H9 (cell line): Measurements from ENCODE around the gene MTCP1. TPM values are rescaled to one million over a fixed set of nuclear protein-coding genes. Genes with fewer than 3 reads are reported as not detected.

ENCODE experiments used
- DNase-seq: peaks from one replicate; pipeline ENCODE4 v3.0.0-alpha.2; 2017
- H2AFZ ChIP-seq: one replicate; pipeline ENCODE4 v1.6.1; 2013; ENCODE audit warnings: mild to moderate bottlenecking, low read length, control low read depth, moderate library complexity
- H2AK5ac ChIP-seq: 2 replicates; pipeline ENCODE4 v1.6.1; 2013; ENCODE audit warnings: low read length, control low read depth, mixed read lengths; ENCODE audit not compliant: insufficient read length
- H2BK120ac ChIP-seq: one replicate; pipeline ENCODE4 v1.6.1; 2013; ENCODE audit warnings: low read depth, mild to moderate bottlenecking, low read length, control low read depth, inconsistent platforms; ENCODE audit not compliant: poor library complexity, severe bottlenecking
- H2BK12ac ChIP-seq: 2 replicates; pipeline ENCODE4 v1.6.1; 2013; ENCODE audit warnings: low read length, control low read depth, mixed read lengths, low read depth; ENCODE audit not compliant: insufficient read length
- H2BK15ac ChIP-seq: 2 replicates; pipeline ENCODE4 v1.6.1; 2013; ENCODE audit warnings: low read depth, low read length, control low read depth
- H2BK20ac ChIP-seq: one replicate; pipeline ENCODE4 v1.6.1; 2013; ENCODE audit warnings: low read depth, mild to moderate bottlenecking, low read length, control low read depth, inconsistent platforms; ENCODE audit not compliant: poor library complexity, severe bottlenecking
- H2BK5ac ChIP-seq: 2 replicates; pipeline ENCODE4 v1.6.1; 2013; ENCODE audit warnings: low read length, control low read depth, mixed read lengths; ENCODE audit not compliant: insufficient read length
- H3K14ac ChIP-seq: 2 replicates; pipeline ENCODE4 v1.6.1; 2013; ENCODE audit warnings: low read length, control low read depth; ENCODE audit not compliant: insufficient read depth
- H3K18ac ChIP-seq: 2 replicates; pipeline ENCODE4 v1.6.1; 2013; ENCODE audit warnings: low read depth, mild to moderate bottlenecking, mixed read lengths, low read length, control low read depth; ENCODE audit not compliant: insufficient read length
- H3K23ac ChIP-seq: 2 replicates; pipeline ENCODE4 v1.6.1; 2013; ENCODE audit warnings: low read length, control low read depth, mixed read lengths, low read depth; ENCODE audit not compliant: insufficient read length
- H3K23me2 ChIP-seq: 2 replicates; pipeline ENCODE4 v1.6.1; 2013; ENCODE audit warnings: low read depth, mild to moderate bottlenecking, mixed read lengths, low read length, control low read depth; ENCODE audit not compliant: insufficient read length, poor library complexity, severe bottlenecking
- H3K27ac ChIP-seq: 2 replicates; pipeline ENCODE4 v1.5.1; 2013; ENCODE audit warnings: low read length, control low read depth, mixed read lengths, low read depth; ENCODE audit not compliant: insufficient read length
- H3K27me3 ChIP-seq: 2 replicates; pipeline ENCODE4 v1.6.1; 2013; ENCODE audit warnings: low read length, control low read depth, inconsistent platforms; ENCODE audit not compliant: insufficient read depth
- H3K4ac ChIP-seq: 2 replicates; pipeline ENCODE4 v1.6.1; 2013; ENCODE audit warnings: low read depth, mild to moderate bottlenecking, control low read depth, inconsistent platforms, low read length, moderate library complexity
- H3K4me1 ChIP-seq: 2 replicates; pipeline ENCODE4 v1.6.1; 2013; ENCODE audit warnings: low read length, control low read depth, inconsistent platforms; ENCODE audit not compliant: insufficient read depth
- H3K4me2 ChIP-seq: 2 replicates; pipeline ENCODE4 v1.6.1; 2013; ENCODE audit warnings: low read length, control low read depth, mixed read lengths; ENCODE audit not compliant: insufficient read length, insufficient read depth
- H3K56ac ChIP-seq: 2 replicates; pipeline ENCODE4 v1.6.1; 2013; ENCODE audit warnings: low read depth, mild to moderate bottlenecking, mixed read lengths, low read length, control low read depth; ENCODE audit not compliant: insufficient read length
- H3K79me1 ChIP-seq: 2 replicates; pipeline ENCODE4 v1.6.1; 2013; ENCODE audit warnings: low read depth, mild to moderate bottlenecking, moderate library complexity, low read length, control low read depth, inconsistent platforms; ENCODE audit not compliant: insufficient read depth, poor library complexity, severe bottlenecking
- H3K79me2 ChIP-seq: 2 replicates; pipeline ENCODE4 v1.6.1; 2013; ENCODE audit warnings: low read length, control low read depth, inconsistent platforms; ENCODE audit not compliant: insufficient read depth
- H3K9ac ChIP-seq: 2 replicates; pipeline ENCODE4 v1.6.1; 2013; ENCODE audit warnings: low read length, control low read depth, mixed read lengths; ENCODE audit not compliant: insufficient read length; ENCODE audit errors: extremely low read depth
- H3K9me3 ChIP-seq: one replicate; pipeline ENCODE4 v1.6.1; 2013; ENCODE audit warnings: low read depth, low read length, inconsistent platforms; ENCODE audit not compliant: control insufficient read depth
- H3T11ph ChIP-seq: one replicate; pipeline ENCODE4 v1.6.1; 2013; ENCODE audit warnings: mild to moderate bottlenecking, low read length, control low read depth, inconsistent platforms
- H4K20me1 ChIP-seq: one replicate; pipeline ENCODE4 v1.6.1; 2013; ENCODE audit not compliant: control insufficient read depth, insufficient read length, insufficient read depth
- H4K5ac ChIP-seq: 2 replicates; pipeline ENCODE4 v1.6.1; 2013; ENCODE audit warnings: low read depth, mild to moderate bottlenecking, mixed read lengths, low read length, control low read depth; ENCODE audit not compliant: insufficient read length
- H4K8ac ChIP-seq: replicated peaks from 2 replicates; pipeline ENCODE4 v1.6.1; 2013; ENCODE audit warnings: low read length, control low read depth, mixed read lengths, low read depth; ENCODE audit not compliant: insufficient read length
- H4K91ac ChIP-seq: 2 replicates; pipeline ENCODE4 v1.6.1; 2013; ENCODE audit warnings: low read depth, mild to moderate bottlenecking, moderate library complexity, mixed read lengths, low read length, control low read depth; ENCODE audit not compliant: insufficient read length
- H3K27ac Mint-ChIP-seq, 3 experiments: 2 replicates in 2 of 3; 3 replicates in 1 of 3; pipeline ENCODE4 v1.8.0; 2020 to 2021; ENCODE audit warnings: mixed read lengths in 3 of 3, mild to moderate bottlenecking in 1 of 3, moderate library complexity in 1 of 3
- H3K27me3 Mint-ChIP-seq: 2 replicates; pipeline ENCODE4 v1.8.0; 2021; ENCODE audit warnings: low read depth, mild to moderate bottlenecking, moderate library complexity, mixed read lengths
- H3K36me3 Mint-ChIP-seq, 3 experiments: 2 replicates in 2 of 3; 3 replicates in 1 of 3; pipeline ENCODE4 v1.8.0; 2020 to 2021; ENCODE audit warnings: low read depth in 3 of 3, mixed read lengths in 3 of 3; ENCODE audit not compliant: insufficient read depth in 1 of 3
- H3K4me1 Mint-ChIP-seq, 2 experiments: 2 replicates each; pipeline ENCODE4 v1.8.0; 2020; ENCODE audit warnings: mixed read lengths in 2 of 2
- H3K4me3 Mint-ChIP-seq, 2 experiments: 2 replicates in 1 of 2; 3 replicates in 1 of 2; pipeline ENCODE4 v1.8.0; 2020 to 2021; ENCODE audit warnings: mild to moderate bottlenecking in 2 of 2, mixed read lengths in 2 of 2, moderate library complexity in 1 of 2
- H3K9me3 Mint-ChIP-seq, 2 experiments: 2 replicates in 1 of 2; 3 replicates in 1 of 2; pipeline ENCODE4 v1.8.0; 2020; ENCODE audit warnings: mild to moderate bottlenecking in 2 of 2, mixed read lengths in 2 of 2, moderate library complexity in 1 of 2
- total RNA-seq: library from RNA; stranded (reverse); gene quantifications from 2 replicates; pipeline ENCODE4 v1.2.1, GENCODE V29; 2021
- TF ChIP-seq, protein P1 (sequence below): fragments of 200-600 bp; sonication (generic); conservative IDR thresholded peaks from 3 replicates; pipeline ENCODE4 v1.8.0; 2021; ENCODE audit warnings: antibody characterized with exemption, mild to moderate bottlenecking

The MTCP1 gene
- total RNA-seq, 1 experiment from 2014 or later, result 21.4 TPM

DNA sequence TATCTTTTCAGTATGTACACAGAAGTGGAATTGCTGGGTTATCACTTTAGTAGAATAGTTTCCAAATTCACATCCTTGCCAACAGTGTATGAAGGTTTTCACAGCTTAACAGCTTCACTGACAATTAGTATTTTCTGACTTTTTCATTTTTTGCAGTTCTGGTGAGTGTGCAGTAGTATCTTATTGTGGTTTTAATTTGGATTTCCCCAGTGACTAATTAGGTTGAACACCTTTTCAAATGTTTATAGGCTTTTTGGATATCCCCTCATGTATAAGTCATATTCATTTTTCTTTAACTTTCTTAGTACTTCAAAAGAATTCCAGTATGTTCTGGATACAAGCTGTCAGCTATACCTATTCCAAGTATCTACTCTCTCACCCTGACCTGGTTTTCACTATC, 37.5 kb upstream of the MTCP1 start:
- Histone ChIP-seq H3K23ac (no peak overlapping the region), H3K4me1 (no peaks in the 10 kb centered on the region), H3K9ac (no peak overlapping the region), H4K91ac (no peak overlapping the region), H3K4ac (no peak overlapping the region), H2BK15ac (no peak overlapping the region), H3K56ac (no peak overlapping the region), H3K4me2 (no peak overlapping the region), H2BK5ac (no peak overlapping the region), H3K18ac (no peak overlapping the region), H2BK20ac (no peak overlapping the region), H4K20me1 (no peaks in the 10 kb centered on the region), H3T11ph (no peak overlapping the region), H2BK120ac (no peak overlapping the region), H3K79me2 (no peaks in the 10 kb centered on the region), H3K27me3 (no peaks in the 10 kb centered on the region), H3K79me1 (no peaks in the 10 kb centered on the region), H3K27ac (no peak overlapping the region), H4K8ac (no peak overlapping the region), H3K14ac (no peak overlapping the region), H2BK12ac (no peak overlapping the region), H4K5ac (no peak overlapping the region), H3K9me3 (peaks cover 9% of the 10 kb centered on the region), H2AFZ (no peak overlapping the region), H3K23me2 (no peaks in the 10 kb centered on the region), H2AK5ac (no peak overlapping the region)
- TF ChIP-seq, protein P1, sequence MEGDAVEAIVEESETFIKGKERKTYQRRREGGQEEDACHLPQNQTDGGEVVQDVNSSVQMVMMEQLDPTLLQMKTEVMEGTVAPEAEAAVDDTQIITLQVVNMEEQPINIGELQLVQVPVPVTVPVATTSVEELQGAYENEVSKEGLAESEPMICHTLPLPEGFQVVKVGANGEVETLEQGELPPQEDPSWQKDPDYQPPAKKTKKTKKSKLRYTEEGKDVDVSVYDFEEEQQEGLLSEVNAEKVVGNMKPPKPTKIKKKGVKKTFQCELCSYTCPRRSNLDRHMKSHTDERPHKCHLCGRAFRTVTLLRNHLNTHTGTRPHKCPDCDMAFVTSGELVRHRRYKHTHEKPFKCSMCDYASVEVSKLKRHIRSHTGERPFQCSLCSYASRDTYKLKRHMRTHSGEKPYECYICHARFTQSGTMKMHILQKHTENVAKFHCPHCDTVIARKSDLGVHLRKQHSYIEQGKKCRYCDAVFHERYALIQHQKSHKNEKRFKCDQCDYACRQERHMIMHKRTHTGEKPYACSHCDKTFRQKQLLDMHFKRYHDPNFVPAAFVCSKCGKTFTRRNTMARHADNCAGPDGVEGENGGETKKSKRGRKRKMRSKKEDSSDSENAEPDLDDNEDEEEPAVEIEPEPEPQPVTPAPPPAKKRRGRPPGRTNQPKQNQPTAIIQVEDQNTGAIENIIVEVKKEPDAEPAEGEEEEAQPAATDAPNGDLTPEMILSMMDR, result no peak
- Mint-ChIP-seq H3K9me3 (peaks cover 70 to 83% of the 10 kb centered on the region in 2 experiments), H3K27ac (no peak overlapping the region), H3K4me1 (no peaks in the 10 kb centered on the region), H3K36me3 (peaks cover 11 to 30% (median 28%) of the 10 kb centered on the region in 3 experiments; a peak in 6 of 7 replicates), H3K4me3 (no peak overlapping the region), H3K27me3 (peaks cover 2% of the 10 kb centered on the region; the same call in 1 of the 2 replicates)
- no peak for DNase-seq
